BJ (cell line): ENCODE results near the gene DBN1. TPM values are rescaled to one million over a fixed set of nuclear protein-coding genes. Genes with fewer than 3 reads are reported as not detected.

Experiments
- CTCF ChIA-PET: fragments of 350-600 bp; formaldehyde crosslinking; extraction: SDS; loops from one replicate; lab custom pipeline; 2021; ENCODE audit warnings: antibody characterized with exemption, inconsistent platforms; lab: Yijun Ruan, JAX
- POLR2A ChIA-PET: fragments of 300-600 bp; sonication (Branson Sonifier 250); formaldehyde crosslinking; extraction: SDS; loops from one replicate; lab custom pipeline; 2021; ENCODE audit warnings: antibody characterized with exemption; lab: Charles Lee
- DNase-seq: peaks from one replicate; pipeline ENCODE4 v3.0.0-alpha.2; 2011; ENCODE audit warnings: low read depth
- H3K27me3 ChIP-seq: 2 replicates; pipeline ENCODE4 v1.6.0; 2011; ENCODE audit warnings: low read length; ENCODE audit not compliant: control insufficient read depth, insufficient read depth
- H3K36me3 ChIP-seq: 2 replicates; pipeline ENCODE4 v1.5.1; 2011; ENCODE audit warnings: low read length; ENCODE audit not compliant: control insufficient read depth, insufficient read depth
- H3K4me3 ChIP-seq: 2 replicates; pipeline ENCODE4 v1.5.1; 2011; ENCODE audit warnings: low read depth, mild to moderate bottlenecking, control low read depth, low read length
- CTCF ChIP-seq: IDR thresholded peaks from 2 replicates; pipeline ENCODE4 v1.5.1; 2011; ENCODE audit warnings: low read depth, mild to moderate bottlenecking, control low read depth, inconsistent platforms, low read length, moderate library complexity; ENCODE audit not compliant: insufficient read depth
- polyA plus RNA-seq: library from polyadenylated mRNA; depleted of rRNA; stranded (reverse); fragments of >200 nt; gene quantifications from 2 replicates; pipeline ENCODE4 v1.2.3, GENCODE V29; 2011

Gene DBN1
- polyA plus RNA-seq, 1 experiment, result 176 TPM

- no peak for DNase-seq
- TF ChIP-seq CTCF, result no peak
- ChIA-PET POLR2A (no interaction called here), CTCF (interaction anchor here (1.2 to 6.2 kb wide), 2 partner anchors 26 kb away, joined by 4 to 48 read pairs; no protein-coding TSS in a partner anchor)
- no peaks in the 10 kb centered on the region for H3K27me3 ChIP-seq
- H3K36me3 ChIP-seq, result peaks cover 26% of the 10 kb centered on the region
- H3K4me3 ChIP-seq, result no peak overlapping the region
Measured at GRCh38 chr5:177429248-177430040, 44.0 kb downstream of the DBN1 start.

- H3K36me3 ChIP-seq, result peaks cover 22% of the 10 kb centered on the region
- POLR2A ChIA-PET, result no interaction called here
- CTCF ChIA-PET, result interaction anchor here (1.2 to 6.2 kb wide), 4 partner anchors 25 to 38 kb away, joined by 4 to 48 read pairs (median 4); no protein-coding TSS in a partner anchor
Measured at GRCh38 chr5:177428574-177429217, 44.7 kb downstream of the DBN1 start.

GRCh38 chr5:177427919-177428573, 45.4 kb downstream of the DBN1 start:
- Histone ChIP-seq H3K36me3 (peaks cover 16% of the 10 kb centered on the region), H3K4me3 (no peak overlapping the region)
- no peak for TF ChIP-seq CTCF

More at GRCh38 chr5:177428574-177429217, 44.7 kb downstream of the DBN1 start:
- no peak for TF ChIP-seq CTCF
- no peak for DNase-seq
- Histone ChIP-seq H3K27me3 (no peaks in the 10 kb centered on the region), H3K4me3 (no peak overlapping the region)

GRCh38 chr5:177427211-177427822, 46.1 kb downstream of the DBN1 start:
- Histone ChIP-seq H3K36me3 (peaks cover 10% of the 10 kb centered on the region), H3K4me3 (peak overlapping the region; percentile 70), H3K27me3 (no peaks in the 10 kb centered on the region)
- ChIA-PET CTCF (interaction anchor here (0.6 to 6.2 kb wide), 10 partner anchors 21 to 117 kb away, joined by 3 to 48 read pairs (median 4); partner anchors contain the start of gene PDLIM7), POLR2A (interaction anchor here (0.5 to 1.5 kb wide), 2 partner anchors 20 to 70 kb away, joined by 3 read pairs; partner anchors contain the start of gene PDLIM7)
- DNase-seq, result no peak
- TF ChIP-seq CTCF, result no peak

More at GRCh38 chr5:177427919-177428573, 45.4 kb downstream of the DBN1 start:
- ChIA-PET CTCF (interaction anchor here (0.8 to 6.2 kb wide), 7 partner anchors 20 to 118 kb away, joined by 3 to 48 read pairs (median 4); no protein-coding TSS in a partner anchor), POLR2A (interaction anchor here (1.5 kb wide), 1 partner anchor 19 kb away, joined by 3 read pairs; no protein-coding TSS in a partner anchor)
- H3K27me3 ChIP-seq, result no peaks in the 10 kb centered on the region
- no peak for DNase-seq
